GM13977 (cell line): ENCODE data around the gene CST3.

ENCODE experiments used
- DNase-seq: peaks from one replicate; pipeline ENCODE4 v3.0.0; 2012; ENCODE audit warnings: low spot score
- CTCF ChIP-seq: IDR thresholded peaks from 2 replicates; pipeline ENCODE4 v1.5.1; 2012; ENCODE audit warnings: mild to moderate bottlenecking, control low read depth; ENCODE audit not compliant: insufficient read depth; ENCODE audit errors: extremely low read depth, missing control alignments
- in situ Hi-C: fragments of 300-500 bp; cut with MboI; formaldehyde crosslinking; loops from one replicate; pipeline ENCODE4 v1.12.0; 2022; ENCODE audit warnings: low sequenced_read_pairs, low pct_unique_long_range_greater_than_20kb, mixed read lengths, inconsistent platforms; ENCODE audit not compliant: unreplicated experiment

The CST3 gene

GRCh38 chr20:23634044-23634801 is 3.5 kb downstream of the CST3 start:
- in situ Hi-C loops: no loop called here
- no peak for TF ChIP-seq CTCF
- DNase-seq: no peak

GRCh38 chr20:23632711-23633573 is 4.8 kb downstream of the CST3 start:
- DNase-seq: no peak
- in situ Hi-C loops: no loop called here
- no peak for TF ChIP-seq CTCF

- in situ Hi-C loops: no loop called here
- no peak for DNase-seq
- TF ChIP-seq CTCF: no peak
Measured at GRCh38 chr20:23631981-23632710, 5.6 kb downstream of the CST3 start.

- in situ Hi-C loops: no loop called here
- DNase-seq: no peak
- TF ChIP-seq CTCF: no peak
Measured at GRCh38 chr20:23631226-23631822, 6.4 kb downstream of the CST3 start.

GRCh38 chr20:23630392-23630849 is 7.3 kb downstream of the CST3 start:
- no peak for DNase-seq
- TF ChIP-seq CTCF: no peak
- in situ Hi-C loops: no loop called here

GRCh38 chr20:23629542-23630391 is 8.0 kb downstream of the CST3 start:
- DNase-seq: no peak
- no peak for TF ChIP-seq CTCF
- in situ Hi-C loops: no loop called here
